ENCODE data around the gene TRABD2B. TPM values are rescaled to one million over a fixed set of nuclear protein-coding genes. Genes with fewer than 3 reads are reported as not detected.

The TRABD2B gene
- total RNA-seq, 1 donor from 2014 or later, result not detected

GRCh38 chr1:47918257-47918867, 78.8 kb downstream of the TRABD2B start:
- no peaks in the 10 kb centered on the region for H3K9me3 Mint-ChIP-seq (ENCODE audit: unreplicated experiment)
- H3K27me3 Mint-ChIP-seq (ENCODE audit: unreplicated experiment), result peaks cover 16% of the 10 kb centered on the region

GRCh38 chr1:47917687-47918086, 79.5 kb downstream of the TRABD2B start:
- peaks cover 8% of the 10 kb centered on the region for H3K4me1 Mint-ChIP-seq (ENCODE audit: unreplicated experiment)
- no peaks in the 10 kb centered on the region for H3K9me3 Mint-ChIP-seq (ENCODE audit: unreplicated experiment)
- H3K27ac Mint-ChIP-seq (ENCODE audit: unreplicated experiment), result no peak overlapping the region
- TF ChIP-seq CTCF (IDR thresholded peaks at IDR 0.05), result no peak
- H3K27me3 Mint-ChIP-seq (ENCODE audit: unreplicated experiment), result peaks cover 19% of the 10 kb centered on the region
- DNase-seq (ENCODE audit: extremely low spot score, unreplicated experiment), result no peak
- H3K36me3 Mint-ChIP-seq (ENCODE audit: unreplicated experiment), result no peaks in the 10 kb centered on the region
- H3K4me3 Mint-ChIP-seq (ENCODE audit: unreplicated experiment), result no peak overlapping the region

More at GRCh38 chr1:47918257-47918867, 78.8 kb downstream of the TRABD2B start:
- no peak for TF ChIP-seq CTCF (IDR thresholded peaks at IDR 0.05)
- Mint-ChIP-seq H3K4me1 (ENCODE audit: unreplicated experiment) (peaks cover 8% of the 10 kb centered on the region), H3K36me3 (ENCODE audit: unreplicated experiment) (no peaks in the 10 kb centered on the region), H3K27ac (ENCODE audit: unreplicated experiment) (no peak overlapping the region), H3K4me3 (ENCODE audit: unreplicated experiment) (no peak overlapping the region)
- DNase-seq (ENCODE audit: extremely low spot score, unreplicated experiment), result no peak

GRCh38 chr1:47915677-47916353, 81.4 kb downstream of the TRABD2B start:
- Mint-ChIP-seq H3K27me3 (ENCODE audit: unreplicated experiment) (peaks cover 16% of the 10 kb centered on the region), H3K27ac (ENCODE audit: unreplicated experiment) (no peak overlapping the region), H3K4me1 (ENCODE audit: unreplicated experiment) (peaks cover 8% of the 10 kb centered on the region), H3K9me3 (ENCODE audit: unreplicated experiment) (no peaks in the 10 kb centered on the region), H3K36me3 (ENCODE audit: unreplicated experiment) (no peaks in the 10 kb centered on the region), H3K4me3 (ENCODE audit: unreplicated experiment) (no peak overlapping the region)
- TF ChIP-seq CTCF (IDR thresholded peaks at IDR 0.05), result no peak
- DNase-seq (ENCODE audit: extremely low spot score, unreplicated experiment), result no peak

GRCh38 chr1:47914952-47915676, 82.1 kb downstream of the TRABD2B start:
- peaks cover 18% of the 10 kb centered on the region for H3K27me3 Mint-ChIP-seq (ENCODE audit: unreplicated experiment)
- H3K4me3 Mint-ChIP-seq (ENCODE audit: unreplicated experiment), result no peak overlapping the region
- H3K27ac Mint-ChIP-seq (ENCODE audit: unreplicated experiment), result no peak overlapping the region
- no peaks in the 10 kb centered on the region for H3K9me3 Mint-ChIP-seq (ENCODE audit: unreplicated experiment)
- no peak for TF ChIP-seq CTCF (IDR thresholded peaks at IDR 0.05)
- no peak for DNase-seq (ENCODE audit: extremely low spot score, unreplicated experiment)
- H3K4me1 Mint-ChIP-seq (ENCODE audit: unreplicated experiment), result peaks cover 8% of the 10 kb centered on the region
- no peaks in the 10 kb centered on the region for H3K36me3 Mint-ChIP-seq (ENCODE audit: unreplicated experiment)

Measured in osteocyte (in vitro differentiated cells).